ENCODE data around the gene ANKEF1. TPM values are rescaled to one million over a fixed set of nuclear protein-coding genes. Genes with fewer than 3 reads are reported as not detected.
A peak's percentile ranks its signal among the peaks of the same experiment; 100 is the strongest.

The ANKEF1 gene
- total RNA-seq (2014; rRNA removed; shearing (Covaris generic); ENCODE audit: low replicate concordance), result 3.7 and 7.1 TPM in 2 replicates

- in situ Hi-C loops (cut with HindIII; ENCODE audit: low pct_unique_long_range_greater_than_20kb, low sequenced_read_pairs), result no loop called here
- peak; percentile 84 for DNase-seq (ENCODE audit: low read depth)
Observed at GRCh38 chr20:10034717-10035571, at the start of gene ANKEF1. TSS of gene ANKEF1 (plus strand) at chr20:10034987. CDS start at chr20:10038302, 3,315 bp downstream.

DNA sequence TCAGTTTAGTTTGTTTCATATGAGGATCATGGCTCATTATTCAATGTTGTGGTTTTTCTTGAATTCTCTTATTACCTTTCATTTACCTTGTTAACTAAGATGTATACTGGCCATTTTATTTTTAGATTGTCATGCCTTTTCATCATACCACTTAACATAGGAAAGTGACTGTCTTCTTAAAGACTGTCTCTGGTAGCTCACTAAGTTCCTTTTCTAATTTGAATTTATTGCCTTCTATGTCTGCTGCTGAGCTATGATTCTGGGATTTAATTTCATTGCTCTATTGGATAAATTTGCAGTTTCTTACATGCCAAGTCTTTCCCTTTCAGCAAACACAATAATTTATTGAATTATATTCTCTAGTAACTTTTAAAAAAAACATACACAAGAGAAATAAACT is 49.5 kb upstream of the ANKEF1 start:
- in situ Hi-C loops (cut with HindIII; ENCODE audit: low pct_unique_long_range_greater_than_20kb, low sequenced_read_pairs), result no loop called here
- no peak for DNase-seq (ENCODE audit: low read depth)

- DNase-seq (ENCODE audit: low read depth), result no peak
- in situ Hi-C loops (cut with HindIII; ENCODE audit: low pct_unique_long_range_greater_than_20kb, low sequenced_read_pairs), result no loop called here
Observed at GRCh38 chr20:9985773-9986172, 49.0 kb upstream of the ANKEF1 start.

GRCh38 chr20:9989066-9989724 is 45.6 kb upstream of the ANKEF1 start:
- DNase-seq (ENCODE audit: low read depth), result no peak
- in situ Hi-C loops (cut with HindIII; ENCODE audit: low pct_unique_long_range_greater_than_20kb, low sequenced_read_pairs), result no loop called here

DNA sequence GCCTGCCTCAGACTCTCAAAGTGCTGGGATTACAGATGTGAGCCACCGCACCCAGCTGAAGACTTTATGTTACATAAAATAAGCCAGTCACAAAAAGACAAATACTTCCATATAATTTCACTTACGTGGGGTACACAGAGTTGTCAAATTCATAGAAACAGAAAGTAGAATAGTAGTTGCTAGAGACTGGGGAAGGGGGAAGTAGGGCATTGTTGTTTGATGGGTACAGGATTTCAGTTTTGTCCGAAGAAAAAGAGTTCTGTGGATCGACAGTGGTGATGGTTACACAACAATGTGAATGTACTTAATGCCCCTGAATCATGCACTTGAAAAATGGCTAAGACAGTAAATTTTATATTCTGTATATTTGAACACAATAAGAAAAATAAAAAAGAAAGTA is 41.6 kb upstream of the ANKEF1 start:
- no peak for DNase-seq (ENCODE audit: low read depth)
- in situ Hi-C loops (cut with HindIII; ENCODE audit: low pct_unique_long_range_greater_than_20kb, low sequenced_read_pairs), result no loop called here

- DNase-seq (ENCODE audit: low read depth), result no peak
- in situ Hi-C loops (cut with HindIII; ENCODE audit: low pct_unique_long_range_greater_than_20kb, low sequenced_read_pairs), result no loop called here
Observed at GRCh38 chr20:9994676-9995075, 40.1 kb upstream of the ANKEF1 start.

DNA sequence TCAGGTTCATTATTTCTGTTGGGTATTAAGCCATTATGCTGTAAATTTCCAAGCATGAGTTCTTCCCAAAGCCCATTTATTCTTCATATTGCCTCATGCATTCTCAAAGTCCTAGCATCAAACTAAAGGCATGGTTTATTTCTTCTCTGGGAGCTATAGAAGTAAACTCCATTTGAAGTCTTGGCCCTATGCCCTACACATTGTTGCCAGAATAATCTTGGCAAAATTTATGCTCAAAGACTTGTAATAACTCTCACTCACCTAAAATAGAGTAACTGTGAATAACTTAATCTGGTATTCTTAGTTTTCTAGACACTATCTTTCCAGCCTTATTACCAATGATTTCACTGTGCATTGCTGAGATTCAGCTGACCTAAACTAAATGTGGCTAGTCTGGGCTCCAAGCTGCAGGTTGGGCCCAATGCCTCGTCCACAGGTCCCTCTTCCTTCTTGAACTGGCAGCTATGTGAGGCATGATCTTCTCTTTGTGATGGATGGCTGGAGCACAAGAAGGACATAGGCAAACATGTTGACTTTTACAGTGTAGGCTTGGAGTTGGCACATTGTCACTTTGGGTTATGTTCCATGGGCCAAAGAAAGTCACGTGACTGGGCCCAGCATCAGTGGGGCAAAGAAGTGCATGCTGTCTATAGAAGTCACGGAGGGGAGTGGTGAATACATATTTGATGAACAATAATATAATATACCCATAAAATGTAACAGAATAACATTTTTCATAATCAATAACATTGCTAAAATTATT is 39.1 kb upstream of the ANKEF1 start:
- DNase-seq (ENCODE audit: low read depth), result no peak
- in situ Hi-C loops (cut with HindIII; ENCODE audit: low pct_unique_long_range_greater_than_20kb, low sequenced_read_pairs), result no loop called here

- in situ Hi-C loops (cut with HindIII; ENCODE audit: low pct_unique_long_range_greater_than_20kb, low sequenced_read_pairs), result no loop called here
- no peak for DNase-seq (ENCODE audit: low read depth)
Observed at GRCh38 chr20:9996944-9997343, 37.8 kb upstream of the ANKEF1 start.

DNA sequence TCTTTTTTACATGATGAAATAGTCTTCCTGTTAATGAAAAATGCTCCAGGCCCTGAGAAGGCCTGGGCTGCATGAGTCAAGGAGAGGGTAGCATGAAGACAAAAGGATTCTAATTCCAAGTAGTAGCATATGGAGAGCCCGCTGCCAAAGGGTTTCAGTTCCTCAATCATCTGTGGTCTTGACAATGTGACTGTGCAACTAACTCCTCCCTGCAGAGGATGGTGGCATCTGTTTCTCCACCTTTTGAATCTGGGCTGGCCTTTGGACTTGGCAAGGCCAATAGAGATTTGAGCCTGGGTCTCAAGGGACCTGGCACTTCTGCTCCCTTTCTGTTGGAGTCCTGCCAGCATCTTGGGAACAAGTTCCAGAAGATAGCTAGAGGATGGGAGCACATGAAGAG is 35.1 kb upstream of the ANKEF1 start:
- in situ Hi-C loops (cut with HindIII; ENCODE audit: low pct_unique_long_range_greater_than_20kb, low sequenced_read_pairs), result no loop called here
- DNase-seq (ENCODE audit: low read depth), result no peak

GRCh38 chr20:10002866-10003265 is 31.9 kb upstream of the ANKEF1 start:
- DNase-seq (ENCODE audit: low read depth), result no peak
- in situ Hi-C loops (cut with HindIII; ENCODE audit: low pct_unique_long_range_greater_than_20kb, low sequenced_read_pairs), result no loop called here

- in situ Hi-C loops (cut with HindIII; ENCODE audit: low pct_unique_long_range_greater_than_20kb, low sequenced_read_pairs), result no loop called here
- no peak for DNase-seq (ENCODE audit: low read depth)
Observed at GRCh38 chr20:10004900-10005299, 29.9 kb upstream of the ANKEF1 start.

- no peak for DNase-seq (ENCODE audit: low read depth)
- in situ Hi-C loops (cut with HindIII; ENCODE audit: low pct_unique_long_range_greater_than_20kb, low sequenced_read_pairs), result no loop called here
Observed at GRCh38 chr20:10005885-10006284, 28.9 kb upstream of the ANKEF1 start.

- in situ Hi-C loops (cut with HindIII; ENCODE audit: low pct_unique_long_range_greater_than_20kb, low sequenced_read_pairs), result no loop called here
Observed at GRCh38 chr20:10006447-10007090, 28.2 kb upstream of the ANKEF1 start.

DNA sequence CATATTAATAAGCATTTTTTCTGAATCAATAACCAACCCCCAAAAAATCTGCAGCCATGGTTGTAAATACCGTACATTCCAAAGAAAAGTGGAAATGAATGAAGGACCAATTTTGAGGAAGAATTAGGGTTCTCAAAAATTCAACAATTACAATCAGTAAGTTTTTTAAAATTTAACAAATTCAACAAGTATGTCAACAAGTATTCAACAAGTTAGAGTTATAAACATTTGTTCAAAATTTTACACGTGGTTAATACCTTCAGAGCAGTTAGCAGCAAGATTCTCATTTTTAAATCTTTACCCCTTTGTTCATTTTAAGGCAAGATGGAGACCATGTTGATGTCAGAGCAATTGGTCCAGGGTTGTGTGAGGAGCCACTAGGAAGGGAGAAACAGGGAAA is 27.6 kb upstream of the ANKEF1 start:
- in situ Hi-C loops (cut with HindIII; ENCODE audit: low pct_unique_long_range_greater_than_20kb, low sequenced_read_pairs), result no loop called here
- no peak for DNase-seq (ENCODE audit: low read depth)

More at GRCh38 chr20:10006447-10007090, 28.2 kb upstream of the ANKEF1 start:
- DNase-seq (ENCODE audit: low read depth), result no peak

DNA sequence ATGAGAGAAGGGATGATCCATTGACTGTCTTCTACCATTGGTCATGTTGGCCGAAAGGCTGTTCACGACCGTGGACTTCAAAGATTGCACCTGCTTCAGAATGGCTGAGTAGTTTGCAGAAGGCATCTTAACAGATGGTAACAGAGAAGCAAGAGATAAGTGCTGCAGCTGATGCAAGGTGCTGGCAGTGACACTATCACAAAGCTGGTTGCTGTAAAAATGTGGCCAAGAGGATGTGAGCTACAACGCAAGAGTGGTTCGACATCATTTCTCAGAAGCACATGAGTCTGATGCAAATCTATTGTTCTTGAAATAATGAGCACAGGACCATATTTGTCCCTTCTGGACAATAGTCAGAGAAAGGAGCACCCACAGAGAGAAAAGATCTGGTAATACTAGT is 27.0 kb upstream of the ANKEF1 start:
- DNase-seq (ENCODE audit: low read depth), result no peak
- in situ Hi-C loops (cut with HindIII; ENCODE audit: low pct_unique_long_range_greater_than_20kb, low sequenced_read_pairs), result no loop called here

DNA sequence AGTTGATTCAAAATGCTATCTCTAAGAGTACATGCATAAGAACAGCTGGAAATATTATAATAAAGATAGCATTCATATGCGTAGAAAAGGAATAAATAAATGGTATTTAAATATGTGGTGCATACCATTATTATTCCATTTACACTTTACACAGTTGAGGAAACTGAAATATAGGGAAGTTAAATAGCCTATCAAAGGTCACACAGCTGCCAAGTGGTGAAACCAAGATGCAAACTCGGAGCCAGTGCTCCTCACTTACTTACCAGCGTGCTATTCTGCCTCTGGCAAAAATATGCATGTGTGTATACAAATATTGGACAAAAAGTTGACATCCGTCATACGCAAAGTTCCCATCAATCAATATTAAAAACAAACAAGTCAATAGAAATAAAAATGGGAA is 22.3 kb upstream of the ANKEF1 start:
- no peak for DNase-seq (ENCODE audit: low read depth)
- in situ Hi-C loops (cut with HindIII; ENCODE audit: low pct_unique_long_range_greater_than_20kb, low sequenced_read_pairs), result no loop called here

DNA sequence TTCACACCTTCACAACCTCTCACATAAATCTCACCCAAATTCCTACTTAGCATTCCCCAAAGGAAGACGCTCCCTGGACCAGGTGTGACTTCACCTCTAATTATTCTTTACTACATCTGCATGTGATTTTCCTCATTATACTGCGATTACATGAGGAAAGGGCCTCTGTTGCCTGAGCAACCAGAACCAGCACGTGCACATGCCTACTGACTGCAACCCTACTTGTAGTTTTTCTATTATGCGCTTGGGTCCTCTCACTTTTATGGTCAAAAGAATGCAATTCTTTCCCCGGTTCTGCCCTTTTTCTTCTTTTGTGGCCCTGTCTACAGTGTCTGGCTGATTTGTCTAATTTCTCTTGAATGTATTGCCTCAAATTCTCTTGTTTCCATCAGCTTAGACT is 20.4 kb upstream of the ANKEF1 start:
- in situ Hi-C loops (cut with HindIII; ENCODE audit: low pct_unique_long_range_greater_than_20kb, low sequenced_read_pairs), result no loop called here
- no peak for DNase-seq (ENCODE audit: low read depth)

DNA sequence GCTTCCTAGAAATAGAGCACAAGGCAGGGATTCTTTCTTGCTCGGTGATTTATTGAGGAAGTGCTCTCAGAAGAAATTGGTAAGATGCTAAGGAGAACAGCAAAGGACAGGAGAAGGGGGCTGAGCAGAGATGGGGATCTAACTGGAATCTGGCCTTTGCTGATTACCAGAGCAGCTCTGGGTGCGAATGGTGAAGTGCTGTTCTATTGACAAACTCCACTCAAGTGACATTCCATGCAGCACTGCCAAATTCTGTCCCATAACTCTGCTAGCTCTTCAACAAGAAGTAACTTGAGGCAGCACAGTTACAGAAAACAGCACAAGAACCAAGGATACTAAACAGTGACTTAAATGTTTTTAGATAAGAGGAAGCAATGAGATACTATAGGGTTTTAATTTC is 13.8 kb upstream of the ANKEF1 start:
- in situ Hi-C loops (cut with HindIII; ENCODE audit: low pct_unique_long_range_greater_than_20kb, low sequenced_read_pairs), result no loop called here
- no peak for DNase-seq (ENCODE audit: low read depth)

- DNase-seq (ENCODE audit: low read depth), result no peak
- in situ Hi-C loops (cut with HindIII; ENCODE audit: low pct_unique_long_range_greater_than_20kb, low sequenced_read_pairs), result no loop called here
Observed at GRCh38 chr20:10022625-10023024, 12.2 kb upstream of the ANKEF1 start.
